Gastrocnemius medialis (tissue), 4 donors: ENCODE data around the gene ZNF800.

Experiments used
- POLR2A ChIP-seq, 2 donors: fragments of 450-650 bp; IDR thresholded peaks; one replicate each; pipeline ENCODE4 v1.6.1; 2017; ENCODE audit warnings: antibody characterized with exemption in 2 of 2, mild to moderate bottlenecking in 2 of 2, moderate library complexity in 2 of 2
- TF ChIP-seq, protein P1 (sequence below), 5 experiments: fragments of 450-650 bp in 3 of 5; fragments of 200-600 bp in 2 of 5; sonication (generic) in 2 of 5; IDR thresholded peaks in 4 of 5; conservative IDR thresholded peaks in 1 of 5; 1 replicate in 4 of 5; 2 replicates in 1 of 5; pipeline ENCODE4 v1.5.1; 2016 to 2019; ENCODE audit warnings: antibody characterized with exemption in 5 of 5, mild to moderate bottlenecking in 3 of 5, moderate library complexity in 3 of 5

DNA sequence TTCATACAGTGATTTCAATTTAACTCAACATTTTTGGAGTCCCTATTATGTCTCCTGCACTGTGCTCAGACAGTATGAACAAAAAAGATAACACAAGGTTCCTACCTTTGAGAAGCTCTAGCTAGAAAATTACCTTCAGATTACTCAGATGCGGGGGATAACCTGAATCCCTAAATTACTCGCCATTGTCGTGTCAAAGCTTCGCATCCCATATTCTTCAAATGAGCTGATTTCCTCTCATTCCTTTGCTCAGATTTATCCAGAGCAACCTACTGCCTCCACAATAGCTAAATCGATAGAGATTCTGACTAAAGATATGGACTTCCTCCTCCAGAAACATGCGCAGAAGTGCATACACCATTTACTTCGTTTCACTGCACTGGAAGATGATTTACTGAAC is 42.6 kb downstream of the ZNF800 start:
- TF ChIP-seq, protein P1, sequence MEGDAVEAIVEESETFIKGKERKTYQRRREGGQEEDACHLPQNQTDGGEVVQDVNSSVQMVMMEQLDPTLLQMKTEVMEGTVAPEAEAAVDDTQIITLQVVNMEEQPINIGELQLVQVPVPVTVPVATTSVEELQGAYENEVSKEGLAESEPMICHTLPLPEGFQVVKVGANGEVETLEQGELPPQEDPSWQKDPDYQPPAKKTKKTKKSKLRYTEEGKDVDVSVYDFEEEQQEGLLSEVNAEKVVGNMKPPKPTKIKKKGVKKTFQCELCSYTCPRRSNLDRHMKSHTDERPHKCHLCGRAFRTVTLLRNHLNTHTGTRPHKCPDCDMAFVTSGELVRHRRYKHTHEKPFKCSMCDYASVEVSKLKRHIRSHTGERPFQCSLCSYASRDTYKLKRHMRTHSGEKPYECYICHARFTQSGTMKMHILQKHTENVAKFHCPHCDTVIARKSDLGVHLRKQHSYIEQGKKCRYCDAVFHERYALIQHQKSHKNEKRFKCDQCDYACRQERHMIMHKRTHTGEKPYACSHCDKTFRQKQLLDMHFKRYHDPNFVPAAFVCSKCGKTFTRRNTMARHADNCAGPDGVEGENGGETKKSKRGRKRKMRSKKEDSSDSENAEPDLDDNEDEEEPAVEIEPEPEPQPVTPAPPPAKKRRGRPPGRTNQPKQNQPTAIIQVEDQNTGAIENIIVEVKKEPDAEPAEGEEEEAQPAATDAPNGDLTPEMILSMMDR (IDR thresholded peaks at IDR 0.05 in 4 of 5, conservative IDR thresholded peaks at IDR 0.05 in 1 of 5) = no peak
- no peak for TF ChIP-seq POLR2A (IDR thresholded peaks at IDR 0.05)
